ENCODE results near the gene RNF41.
A peak's percentile ranks its signal among the peaks of the same experiment; 100 is the strongest.

Gene RNF41

GRCh38 chr12:56160894-56161689 is 60.6 kb downstream of the RNF41 start:
- H2BK15ac ChIP-seq (ENCODE audit: low read depth, poor library complexity, severe bottlenecking): no peak overlapping the region
- no peaks in the 10 kb centered on the region for H3K27me3 ChIP-seq (ENCODE audit: control insufficient read depth in 1 of 2, insufficient read depth in 1 of 2, low read length in 2 of 2)
- H3K23ac ChIP-seq (ENCODE audit: low read length in 2 of 2): peak overlapping the region in 1 of 2 experiments; percentile 10
- peak overlapping the region; percentile 97 for H3K27ac ChIP-seq (ENCODE audit: low read length, poor library complexity, severe bottlenecking)
- peak overlapping the region; percentile 79 for H3K4me2 ChIP-seq (ENCODE audit: low read length, poor library complexity, severe bottlenecking)
- no peak for DNase-seq
- WGBS: 89% methylated on average over 9 of the region's 11 CpGs
- H3K9ac ChIP-seq (ENCODE audit: low read length): peak overlapping the region; percentile 99
- no peak overlapping the region for H2BK120ac ChIP-seq (ENCODE audit: low read depth, low read length)
- no peak overlapping the region for H3K4ac ChIP-seq (ENCODE audit: low read depth in 1 of 2, low read length in 2 of 2)
- H3K9me3 ChIP-seq (ENCODE audit: control insufficient read depth, low read length): no peaks in the 10 kb centered on the region
- H2AK5ac ChIP-seq (ENCODE audit: low read length, severe bottlenecking): no peak overlapping the region
- H3K4me3 ChIP-seq (ENCODE audit: insufficient read depth in 1 of 2, low read depth in 1 of 2, low read length in 2 of 2): peak overlapping the region; percentile 58 to 95
- H4K8ac ChIP-seq (ENCODE audit: low read length): no peak overlapping the region
- H3K14ac ChIP-seq (ENCODE audit: low read length in 2 of 2): peak overlapping the region in 1 of 2 experiments; percentile 23
- no peak overlapping the region for H3K18ac ChIP-seq (ENCODE audit: low read depth in 1 of 2, low read length in 2 of 2)
- no peak overlapping the region for H2BK12ac ChIP-seq (ENCODE audit: low read length in 2 of 2)
- no peak overlapping the region for H2BK5ac ChIP-seq (ENCODE audit: low read depth, low read length, poor library complexity, severe bottlenecking)
- H2AFZ ChIP-seq (ENCODE audit: low read depth, low read length): no peak overlapping the region
- H4K91ac ChIP-seq (ENCODE audit: low read length): no peak overlapping the region
- H3K4me1 ChIP-seq (ENCODE audit: control insufficient read depth, insufficient read depth, low read depth, low read length): peaks cover 26% of the 10 kb centered on the region
- H3K79me1 ChIP-seq (replicated peaks; ENCODE audit: low read length, poor library complexity, severe bottlenecking): no peaks in the 10 kb centered on the region
- peaks cover 57 to 66% of the 10 kb centered on the region in 2 experiments for H3K36me3 ChIP-seq (ENCODE audit: control insufficient read depth in 1 of 2, insufficient read depth in 2 of 2, low read depth in 1 of 2, low read length in 2 of 2)

GRCh38 chr12:56160193-56160763 is 61.4 kb downstream of the RNF41 start:
- Histone ChIP-seq H3K4me2 (ENCODE audit: low read length, poor library complexity, severe bottlenecking) (peak overlapping the region; percentile 79), H2BK120ac (ENCODE audit: low read depth, low read length) (no peak overlapping the region), H3K4me3 (ENCODE audit: insufficient read depth in 1 of 2, low read depth in 1 of 2, low read length in 2 of 2) (peak overlapping the region; percentile 58 to 95), H3K9me3 (ENCODE audit: control insufficient read depth, low read length) (no peaks in the 10 kb centered on the region), H4K8ac (ENCODE audit: low read length) (no peak overlapping the region), H3K14ac (ENCODE audit: low read length in 2 of 2) (peak overlapping the region in 1 of 2 experiments; percentile 26), H2AFZ (ENCODE audit: low read depth, low read length) (no peak overlapping the region), H2AK5ac (ENCODE audit: low read length, severe bottlenecking) (peak overlapping the region; percentile 17), H3K18ac (ENCODE audit: low read depth in 1 of 2, low read length in 2 of 2) (peak overlapping the region in 1 of 2 experiments; percentile 5), H3K36me3 (ENCODE audit: control insufficient read depth in 1 of 2, insufficient read depth in 2 of 2, low read depth in 1 of 2, low read length in 2 of 2) (peaks cover 61 to 65% of the 10 kb centered on the region in 2 experiments), H3K23ac (ENCODE audit: low read length in 2 of 2) (peak overlapping the region in 1 of 2 experiments; percentile 54), H4K91ac (ENCODE audit: low read length) (no peak overlapping the region), H3K27me3 (ENCODE audit: control insufficient read depth in 1 of 2, insufficient read depth in 1 of 2, low read length in 2 of 2) (no peaks in the 10 kb centered on the region), H2BK5ac (ENCODE audit: low read depth, low read length, poor library complexity, severe bottlenecking) (no peak overlapping the region), H3K4me1 (ENCODE audit: control insufficient read depth, insufficient read depth, low read depth, low read length) (peaks cover 24% of the 10 kb centered on the region), H2BK12ac (ENCODE audit: low read length in 2 of 2) (no peak overlapping the region), H3K9ac (ENCODE audit: low read length) (peak overlapping the region; percentile 99), H3K79me1 (replicated peaks; ENCODE audit: low read length, poor library complexity, severe bottlenecking) (peaks cover 3% of the 10 kb centered on the region), H3K4ac (ENCODE audit: low read depth in 1 of 2, low read length in 2 of 2) (peak overlapping the region in 1 of 2 experiments; percentile 37), H3K27ac (ENCODE audit: low read length, poor library complexity, severe bottlenecking) (peak overlapping the region; percentile 97), H2BK15ac (ENCODE audit: low read depth, poor library complexity, severe bottlenecking) (no peak overlapping the region)
- WGBS: 22% methylated on average over 5 of the region's 7 CpGs
- peak; percentile 43 for DNase-seq

- Histone ChIP-seq H2AK5ac (ENCODE audit: low read length, severe bottlenecking) (peak overlapping the region; percentile 17), H4K91ac (ENCODE audit: low read length) (no peak overlapping the region), H3K18ac (ENCODE audit: low read depth in 1 of 2, low read length in 2 of 2) (no peak overlapping the region), H2BK15ac (ENCODE audit: low read depth, poor library complexity, severe bottlenecking) (no peak overlapping the region), H3K4me1 (ENCODE audit: control insufficient read depth, insufficient read depth, low read depth, low read length) (peaks cover 23% of the 10 kb centered on the region), H2AFZ (ENCODE audit: low read depth, low read length) (no peak overlapping the region), H3K14ac (ENCODE audit: low read length in 2 of 2) (peak overlapping the region in 1 of 2 experiments; percentile 26), H4K8ac (ENCODE audit: low read length) (no peak overlapping the region), H3K4me3 (ENCODE audit: insufficient read depth in 1 of 2, low read depth in 1 of 2, low read length in 2 of 2) (peak overlapping the region; percentile 83 to 95), H3K23ac (ENCODE audit: low read length in 2 of 2) (no peak overlapping the region), H2BK120ac (ENCODE audit: low read depth, low read length) (no peak overlapping the region), H3K4ac (ENCODE audit: low read depth in 1 of 2, low read length in 2 of 2) (no peak overlapping the region), H3K36me3 (ENCODE audit: control insufficient read depth in 1 of 2, insufficient read depth in 2 of 2, low read depth in 1 of 2, low read length in 2 of 2) (peaks cover 57 to 66% of the 10 kb centered on the region in 2 experiments), H2BK12ac (ENCODE audit: low read length in 2 of 2) (no peak overlapping the region), H3K27me3 (ENCODE audit: control insufficient read depth in 1 of 2, insufficient read depth in 1 of 2, low read length in 2 of 2) (no peaks in the 10 kb centered on the region), H3K9me3 (ENCODE audit: control insufficient read depth, low read length) (no peaks in the 10 kb centered on the region), H3K4me2 (ENCODE audit: low read length, poor library complexity, severe bottlenecking) (peak overlapping the region; percentile 79), H3K9ac (ENCODE audit: low read length) (peak overlapping the region; percentile 99), H3K27ac (ENCODE audit: low read length, poor library complexity, severe bottlenecking) (peak overlapping the region; percentile 97), H2BK5ac (ENCODE audit: low read depth, low read length, poor library complexity, severe bottlenecking) (no peak overlapping the region), H3K79me1 (replicated peaks; ENCODE audit: low read length, poor library complexity, severe bottlenecking) (peaks cover 5% of the 10 kb centered on the region)
- no peak for DNase-seq
- 61% methylated on average over 8 of the region's 8 CpGs for WGBS
Observed at GRCh38 chr12:56159482-56160192, 62.1 kb downstream of the RNF41 start.
